HG02623 (cell line): Measurements from ENCODE around the gene FRMD5.
A peak's percentile ranks its signal among the peaks of the same experiment; 100 is the strongest.

Experiments used
- ATAC-seq: cut with Tn5 transposase; IDR thresholded peaks from one replicate; pipeline ENCODE4 v1.9.1; 2021; ENCODE audit warnings: moderate library complexity; ENCODE audit not compliant: unreplicated experiment

Gene FRMD5

GRCh38 chr15:43981576-43981975 lies 213.5 kb downstream of the FRMD5 start:
- no peak for ATAC-seq

DNA sequence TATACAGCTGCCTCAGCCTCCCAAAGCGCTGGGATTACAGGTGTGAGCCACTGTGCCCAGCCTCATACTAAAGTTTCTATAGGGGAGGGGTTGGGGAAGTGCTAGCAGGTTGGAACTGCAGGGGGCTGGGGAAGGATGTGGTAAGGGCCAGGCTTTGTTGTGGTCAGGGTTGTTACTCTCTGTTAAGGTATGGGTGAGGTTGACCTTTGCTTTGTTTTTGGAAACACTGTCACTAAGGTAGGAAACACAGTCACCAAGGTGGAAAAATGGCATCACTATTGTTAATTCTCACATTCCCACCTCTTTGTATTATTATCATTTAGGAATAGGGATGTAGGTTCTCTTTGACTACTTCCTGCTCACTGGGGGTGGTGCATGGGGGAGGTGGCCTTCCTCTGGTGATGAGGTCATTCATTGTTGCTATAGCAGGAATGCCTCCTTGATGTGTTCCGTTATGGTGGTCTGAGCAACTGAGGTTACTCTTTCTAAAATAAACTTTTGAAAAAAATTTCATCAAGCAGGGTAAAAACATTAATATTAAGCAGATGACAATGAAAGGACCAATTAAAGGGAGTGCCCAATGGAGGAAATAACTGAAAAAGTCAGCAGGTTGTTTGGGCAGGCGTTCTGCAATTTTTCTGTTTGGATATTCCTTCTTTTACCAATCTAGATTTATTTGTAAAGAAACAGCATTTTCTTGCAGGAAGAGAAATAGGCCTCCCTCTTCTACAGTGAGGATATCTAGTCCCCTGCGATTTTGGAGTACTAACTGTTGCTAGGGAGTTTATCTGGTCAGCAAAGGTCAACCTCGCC lies 217.8 kb downstream of the FRMD5 start:
- no peak for ATAC-seq

- ATAC-seq = no peak
These were observed 219.3 kb downstream of the FRMD5 start for GRCh38 chr15:43975770-43976169.

DNA sequence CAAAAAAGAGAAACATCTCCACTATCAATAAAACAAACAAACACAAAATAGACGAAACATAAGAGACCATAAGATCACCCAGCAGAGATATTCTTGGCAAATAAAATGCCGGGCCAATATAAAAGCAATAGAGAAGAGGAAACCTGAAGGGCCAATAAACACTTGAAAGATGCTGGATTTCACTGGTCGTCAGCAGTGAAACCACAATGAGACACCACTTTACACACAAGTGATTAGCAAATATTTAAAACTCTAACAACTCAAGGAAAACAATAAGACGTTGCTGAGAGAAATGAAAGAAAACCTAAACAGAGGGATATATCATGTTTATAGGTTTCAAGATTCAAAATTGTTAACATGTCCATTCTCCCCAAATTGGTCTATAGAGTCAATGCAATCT lies 219.7 kb downstream of the FRMD5 start:
- ATAC-seq = no peak

DNA sequence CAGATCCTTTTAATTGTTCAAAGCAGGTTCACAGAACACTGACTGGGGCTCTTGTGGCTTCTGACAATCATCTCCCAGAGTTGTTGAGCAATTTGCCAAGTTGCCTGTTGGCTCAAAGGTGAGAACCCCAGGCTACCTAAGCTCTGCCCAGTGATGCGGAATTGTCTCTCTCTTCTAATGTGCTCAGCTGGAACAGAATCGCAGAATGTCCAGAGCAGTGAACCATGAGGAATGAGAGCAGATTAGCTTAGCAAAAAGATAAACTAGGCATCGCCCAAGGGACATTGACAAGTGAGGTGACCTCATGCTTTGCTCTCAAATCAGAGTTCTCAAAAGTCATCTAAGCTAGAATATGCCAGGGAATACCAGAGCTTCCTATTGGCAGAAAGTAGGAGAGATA lies 220.2 kb downstream of the FRMD5 start:
- no peak for ATAC-seq

GRCh38 chr15:43969802-43970375 lies 225.2 kb downstream of the FRMD5 start:
- no peak for ATAC-seq

- ATAC-seq = no peak
These were observed 226.5 kb downstream of the FRMD5 start for GRCh38 chr15:43968551-43968950.

DNA sequence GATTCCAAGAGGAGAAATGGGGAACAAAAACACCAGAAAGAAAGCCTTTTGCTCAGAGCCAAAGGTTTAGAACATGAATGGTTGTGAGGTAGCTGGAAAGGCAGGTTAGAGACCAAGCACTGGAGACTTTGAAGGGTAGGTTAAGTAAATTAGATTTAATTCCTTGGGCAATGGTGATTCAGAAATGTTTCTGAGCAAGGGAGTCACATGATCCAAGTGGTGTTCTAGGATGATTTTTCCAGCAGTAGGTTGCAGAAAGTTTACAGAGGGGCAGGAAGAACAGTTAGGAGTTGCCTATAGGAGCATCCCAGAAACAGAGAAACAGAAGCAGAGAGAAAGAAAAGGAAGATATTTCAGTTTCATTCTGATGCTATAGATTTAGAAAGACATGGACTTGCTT lies 228.4 kb downstream of the FRMD5 start:
- ATAC-seq = no peak

DNA sequence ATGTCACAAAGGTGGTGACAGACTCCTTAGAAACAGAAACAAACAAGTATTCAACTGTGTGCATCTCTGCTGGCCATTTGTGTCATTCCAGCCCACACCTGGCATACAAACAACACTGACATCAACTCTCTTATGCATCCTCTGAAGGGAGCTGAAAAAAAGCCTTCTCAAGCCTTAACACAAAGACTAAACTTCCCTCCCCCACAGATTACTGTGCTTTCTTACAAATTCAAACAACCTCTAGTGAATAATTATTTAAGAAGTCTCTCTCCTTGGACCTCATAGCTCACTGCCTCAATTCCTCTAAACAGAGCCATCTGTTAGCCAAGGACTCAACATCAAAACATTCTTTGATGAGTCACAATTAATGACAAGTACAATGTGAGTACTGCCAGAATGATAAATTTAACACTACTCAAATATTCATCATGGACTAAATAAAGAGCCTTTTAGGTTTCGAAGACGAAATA lies 236.2 kb downstream of the FRMD5 start:
- ATAC-seq = no peak

- ATAC-seq = no peak
These were observed 237.3 kb downstream of the FRMD5 start for GRCh38 chr15:43957724-43958123.

- no peak for ATAC-seq
These were observed 239.9 kb downstream of the FRMD5 start for GRCh38 chr15:43955140-43955539.

- ATAC-seq = no peak
These were observed 240.9 kb downstream of the FRMD5 start for GRCh38 chr15:43954181-43954621.

DNA sequence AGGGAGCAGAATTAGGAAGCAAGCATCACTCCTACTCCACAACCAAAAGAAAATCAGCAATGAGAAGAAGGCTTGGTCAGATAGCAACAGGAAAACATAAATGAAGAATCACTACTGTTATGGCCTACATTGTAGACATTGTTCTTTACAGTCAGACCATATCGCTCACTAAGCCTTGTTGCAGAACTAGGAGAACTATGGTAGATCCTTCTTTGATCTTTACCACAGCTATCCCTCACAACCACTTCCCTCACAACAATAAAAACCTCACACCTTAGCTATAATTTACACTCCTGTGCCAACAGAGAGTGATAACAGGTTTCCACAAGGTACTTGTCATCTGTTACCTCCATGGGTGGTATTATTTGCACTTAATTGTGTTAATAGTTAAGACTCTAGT lies 241.7 kb downstream of the FRMD5 start:
- ATAC-seq = no peak

DNA sequence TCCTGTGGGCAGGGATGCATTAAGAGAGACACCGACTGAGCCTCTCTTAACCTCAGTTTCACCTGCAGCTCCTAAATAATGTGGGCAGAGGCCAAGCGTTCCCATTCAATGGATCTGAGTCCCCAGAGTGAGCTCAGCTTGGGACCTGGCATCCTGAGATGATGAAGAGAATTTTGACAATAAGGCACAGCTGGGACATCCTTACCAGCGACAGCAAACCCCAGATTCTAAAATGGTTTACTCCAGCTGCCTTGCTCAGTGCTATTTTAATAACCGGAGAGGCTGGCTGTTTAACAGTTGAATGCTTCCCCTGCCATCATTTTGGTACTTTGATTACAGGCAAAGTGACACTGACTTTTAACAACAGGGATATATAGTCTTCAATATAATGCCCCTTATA lies 244.5 kb downstream of the FRMD5 start:
- ATAC-seq = no peak

- peak; percentile 75 for ATAC-seq
These were observed 246.3 kb downstream of the FRMD5 start for GRCh38 chr15:43948691-43949325.

- no peak for ATAC-seq
These were observed 251.6 kb downstream of the FRMD5 start for GRCh38 chr15:43943511-43943910.

DNA sequence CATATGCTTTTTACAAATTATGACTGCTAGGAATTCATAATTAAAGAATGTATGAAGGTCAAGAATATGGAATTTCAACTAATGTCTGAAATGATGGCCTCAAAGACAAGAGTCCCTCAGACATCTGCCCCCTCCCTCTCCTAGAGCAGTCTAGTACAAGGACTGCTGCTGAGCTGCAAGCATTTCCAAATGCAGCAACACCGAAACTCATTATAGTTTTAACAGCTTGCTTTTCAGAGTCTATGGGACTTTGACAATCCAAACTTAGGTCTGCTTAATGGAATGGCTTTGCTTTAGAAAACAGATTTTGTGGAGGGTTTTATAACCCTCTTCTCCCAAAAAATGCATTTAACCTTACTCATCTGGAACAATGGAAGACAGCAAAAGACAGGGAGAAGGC lies 252.9 kb downstream of the FRMD5 start:
- no peak for ATAC-seq

- no peak for ATAC-seq
These were observed 253.5 kb downstream of the FRMD5 start for GRCh38 chr15:43941555-43941954.

DNA sequence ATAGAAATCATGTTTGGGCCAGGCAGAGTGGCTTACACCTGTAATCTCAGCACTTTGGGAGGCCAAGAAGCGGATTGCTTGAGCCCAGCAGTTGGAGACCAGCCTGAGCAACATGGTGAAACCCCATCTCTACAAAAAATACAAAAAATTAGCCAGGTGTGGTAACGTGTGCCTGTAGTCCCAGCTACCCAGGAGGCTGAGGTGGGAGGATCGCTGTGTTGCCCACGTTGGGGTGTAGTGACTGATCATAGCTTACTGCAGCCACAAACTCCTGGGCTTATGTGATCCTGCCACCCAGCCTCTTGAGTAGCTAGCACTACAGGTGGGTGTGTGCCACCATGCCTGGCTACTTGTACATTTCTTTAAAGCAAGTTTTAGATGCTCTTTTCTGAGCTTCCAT lies 254.0 kb downstream of the FRMD5 start:
- no peak for ATAC-seq

DNA sequence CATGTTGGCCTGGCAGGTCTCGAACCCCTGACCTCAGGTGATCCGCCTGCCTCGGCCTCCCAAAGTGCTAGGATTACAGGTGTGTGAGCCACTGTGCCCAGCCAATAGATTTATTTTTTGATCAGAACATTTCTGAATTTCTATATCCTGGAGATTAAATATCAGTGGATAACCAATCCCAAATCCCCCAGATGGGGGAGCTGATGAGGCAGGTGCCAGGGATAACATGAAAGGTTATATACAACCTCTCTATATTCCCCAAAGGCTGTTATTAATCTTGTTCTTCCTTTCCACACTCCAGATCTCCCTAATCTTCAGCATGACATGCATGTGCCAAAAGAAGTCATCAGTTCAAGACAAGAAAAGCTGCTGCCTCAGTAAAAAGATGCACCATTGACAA lies 256.0 kb downstream of the FRMD5 start:
- no peak for ATAC-seq

- no peak for ATAC-seq
These were observed 260.6 kb downstream of the FRMD5 start for GRCh38 chr15:43934480-43934879.

DNA sequence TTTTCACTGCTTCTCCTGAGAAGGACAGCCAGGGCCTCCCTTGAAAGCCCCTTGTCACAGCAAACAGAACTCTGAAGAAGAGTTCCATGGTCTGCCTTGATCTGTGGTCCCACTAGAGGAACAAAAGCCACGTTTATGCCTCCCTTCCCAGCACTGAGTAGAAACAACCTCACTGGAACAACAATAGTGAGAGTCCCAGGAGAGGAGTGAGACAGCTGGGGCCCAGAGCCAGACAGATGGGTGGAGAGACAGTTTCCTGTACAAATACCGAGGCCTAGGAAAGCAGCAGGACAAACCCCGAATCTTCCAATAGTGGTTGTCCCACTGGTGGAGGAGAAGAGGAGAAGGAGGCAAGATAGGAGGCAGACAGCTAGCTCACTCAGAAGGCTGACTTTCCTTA lies 262.2 kb downstream of the FRMD5 start:
- no peak for ATAC-seq
